ENCODE measurements around the gene MYL4.

GRCh38 chr17:47254403-47254943, 45.3 kb downstream of the MYL4 start:
- TF ChIP-seq POLR2AphosphoS5 (IDR thresholded peaks at IDR 0.05; ENCODE audit: low read depth, low read length) = no peak
- TF ChIP-seq CTCF (IDR thresholded peaks at IDR 0.05; ENCODE audit: control extremely low read depth in 1 of 3, insufficient read depth in 1 of 3, low read depth in 1 of 3, low read length in 3 of 3) = no peak
- TF ChIP-seq RNF2 (IDR thresholded peaks at IDR 0.05; ENCODE audit: borderline replicate concordance, low read depth, low read length, missing control alignments, poor library complexity, severe bottlenecking) = no peak
- TF ChIP-seq ZNF274 (IDR thresholded peaks at IDR 0.05; ENCODE audit: borderline replicate concordance, extremely low read depth, low read length) = no peak
- TF ChIP-seq POLR2A (IDR thresholded peaks at IDR 0.05; ENCODE audit: control extremely low read depth in 1 of 2, low read depth in 2 of 2, low read length in 2 of 2) = no peak
- TF ChIP-seq EZH2 (IDR thresholded peaks at IDR 0.05; ENCODE audit: low read depth, low read length, severe bottlenecking) = peak; percentile 29
- no peak for TF ChIP-seq SIN3A (conservative IDR thresholded peaks at IDR 0.05 in 1 of 2, IDR thresholded peaks at IDR 0.05 in 1 of 2; ENCODE audit: low read depth in 1 of 2, low read length in 2 of 2)
- TF ChIP-seq MAX (IDR thresholded peaks at IDR 0.05) = no peak
- TF ChIP-seq CEBPB (IDR thresholded peaks at IDR 0.05; ENCODE audit: low read depth, low read length) = no peak
- TF ChIP-seq, protein P1, sequence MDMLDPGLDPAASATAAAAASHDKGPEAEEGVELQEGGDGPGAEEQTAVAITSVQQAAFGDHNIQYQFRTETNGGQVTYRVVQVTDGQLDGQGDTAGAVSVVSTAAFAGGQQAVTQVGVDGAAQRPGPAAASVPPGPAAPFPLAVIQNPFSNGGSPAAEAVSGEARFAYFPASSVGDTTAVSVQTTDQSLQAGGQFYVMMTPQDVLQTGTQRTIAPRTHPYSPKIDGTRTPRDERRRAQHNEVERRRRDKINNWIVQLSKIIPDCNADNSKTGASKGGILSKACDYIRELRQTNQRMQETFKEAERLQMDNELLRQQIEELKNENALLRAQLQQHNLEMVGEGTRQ (IDR thresholded peaks at IDR 0.05; ENCODE audit: low read length) = no peak
- no peak for TF ChIP-seq TBP (IDR thresholded peaks at IDR 0.05; ENCODE audit: low read depth, low read length)
- no peak for TF ChIP-seq SP1 (IDR thresholded peaks at IDR 0.05; ENCODE audit: low read depth, low read length)
- no peak for TF ChIP-seq JUND (IDR thresholded peaks at IDR 0.05; ENCODE audit: low read length)
